ENCODE measurements around the gene SMAD3. TPM values are rescaled to one million over a fixed set of nuclear protein-coding genes. Genes with fewer than 3 reads are reported as not detected.

SMAD3 gene
- total and polyA plus RNA-seq, 4 donors = 4.0 to 12.2 (median 5.5) TPM

DNA sequence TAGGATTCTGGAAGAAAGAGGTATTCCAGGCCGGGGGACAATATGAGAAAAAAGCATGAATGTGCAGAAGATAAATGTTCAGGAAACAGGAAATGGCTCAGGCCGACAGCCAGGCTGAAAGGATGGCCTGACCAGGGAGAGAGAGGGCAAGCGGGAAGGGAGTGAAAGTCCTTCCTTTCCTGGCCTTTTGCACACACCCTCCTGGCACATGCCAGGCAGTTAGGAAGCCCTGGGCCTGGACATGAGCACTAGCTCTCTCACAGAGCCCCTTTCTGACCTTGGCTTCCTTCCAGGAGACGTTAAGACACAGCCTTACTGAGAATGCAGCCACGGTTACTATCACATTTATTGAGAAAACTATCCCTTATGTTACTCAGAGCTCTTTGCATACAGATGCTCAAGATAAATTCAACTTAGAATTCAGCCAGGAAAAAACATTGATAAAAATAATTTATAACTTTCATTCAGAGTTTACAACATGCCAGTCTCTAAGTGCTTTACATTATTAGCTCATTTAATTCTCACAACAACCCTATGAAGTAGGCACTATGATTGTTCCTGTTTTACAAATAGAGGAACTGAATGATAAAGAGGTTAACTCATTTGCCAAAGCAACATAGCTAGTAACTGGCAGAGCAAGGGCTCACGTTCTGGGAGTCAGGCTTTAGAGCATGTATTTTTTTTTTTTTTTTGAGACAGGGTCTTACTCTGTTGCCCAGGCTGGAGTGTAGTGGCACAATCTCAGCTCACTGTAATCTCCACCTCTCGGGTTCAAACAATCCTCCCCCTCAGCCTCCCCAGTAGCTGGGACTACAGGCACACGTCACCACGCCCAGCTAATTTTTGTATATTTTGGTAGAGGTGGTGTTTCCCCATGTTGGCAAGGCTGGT is 39.4 kb upstream of the SMAD3 start (continued):
- TF ChIP-seq, protein P1, sequence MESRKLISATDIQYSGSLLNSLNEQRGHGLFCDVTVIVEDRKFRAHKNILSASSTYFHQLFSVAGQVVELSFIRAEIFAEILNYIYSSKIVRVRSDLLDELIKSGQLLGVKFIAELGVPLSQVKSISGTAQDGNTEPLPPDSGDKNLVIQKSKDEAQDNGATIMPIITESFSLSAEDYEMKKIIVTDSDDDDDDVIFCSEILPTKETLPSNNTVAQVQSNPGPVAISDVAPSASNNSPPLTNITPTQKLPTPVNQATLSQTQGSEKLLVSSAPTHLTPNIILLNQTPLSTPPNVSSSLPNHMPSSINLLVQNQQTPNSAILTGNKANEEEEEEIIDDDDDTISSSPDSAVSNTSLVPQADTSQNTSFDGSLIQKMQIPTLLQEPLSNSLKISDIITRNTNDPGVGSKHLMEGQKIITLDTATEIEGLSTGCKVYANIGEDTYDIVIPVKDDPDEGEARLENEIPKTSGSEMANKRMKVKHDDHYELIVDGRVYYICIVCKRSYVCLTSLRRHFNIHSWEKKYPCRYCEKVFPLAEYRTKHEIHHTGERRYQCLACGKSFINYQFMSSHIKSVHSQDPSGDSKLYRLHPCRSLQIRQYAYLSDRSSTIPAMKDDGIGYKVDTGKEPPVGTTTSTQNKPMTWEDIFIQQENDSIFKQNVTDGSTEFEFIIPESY (IDR thresholded peaks at IDR 0.05) = peak; percentile 24
- peak; percentile 82 for TF ChIP-seq NR2F2 (IDR thresholded peaks at IDR 0.05)
- TF ChIP-seq, protein P2, sequence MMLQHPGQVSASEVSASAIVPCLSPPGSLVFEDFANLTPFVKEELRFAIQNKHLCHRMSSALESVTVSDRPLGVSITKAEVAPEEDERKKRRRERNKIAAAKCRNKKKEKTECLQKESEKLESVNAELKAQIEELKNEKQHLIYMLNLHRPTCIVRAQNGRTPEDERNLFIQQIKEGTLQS (IDR thresholded peaks at IDR 0.05) = no peak
- TF ChIP-seq RXRA (IDR thresholded peaks at IDR 0.05) = peak; percentile 48 to 78
- TF ChIP-seq FOXA2 (IDR thresholded peaks at IDR 0.05) = no peak
- no peak for TF ChIP-seq CTCF (IDR thresholded peaks at IDR 0.05; ENCODE audit: low read depth, low read length, missing input control)

GRCh38 chr15:67026610-67026967 is 38.8 kb upstream of the SMAD3 start:
- peak overlapping the region; percentile 83 to 92 for H3K27ac ChIP-seq (ENCODE audit: low read depth in 1 of 2, low read length in 2 of 2)
- H3K27me3 ChIP-seq (ENCODE audit: control insufficient read depth in 4 of 4, insufficient read depth in 4 of 4, low read length in 3 of 4) = no peaks in the 10 kb centered on the region
- TF ChIP-seq, protein P2 (IDR thresholded peaks at IDR 0.05) = no peak
- TF ChIP-seq, protein P1 (IDR thresholded peaks at IDR 0.05) = no peak
- TF ChIP-seq HNF4A (conservative IDR thresholded peaks at IDR 0.05) = no peak
- no peak for TF ChIP-seq YY1 (IDR thresholded peaks at IDR 0.05)
- TF ChIP-seq RXRA (IDR thresholded peaks at IDR 0.05) = peak in 1 of 2 donors; percentile 5
- no peak for TF ChIP-seq FOXA1 (IDR thresholded peaks at IDR 0.05)
- TF ChIP-seq JUND (IDR thresholded peaks at IDR 0.05) = no peak
- TF ChIP-seq, protein P3, sequence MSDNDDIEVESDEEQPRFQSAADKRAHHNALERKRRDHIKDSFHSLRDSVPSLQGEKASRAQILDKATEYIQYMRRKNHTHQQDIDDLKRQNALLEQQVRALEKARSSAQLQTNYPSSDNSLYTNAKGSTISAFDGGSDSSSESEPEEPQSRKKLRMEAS (IDR thresholded peaks at IDR 0.05) = peak; percentile 15
- TF ChIP-seq REST (IDR thresholded peaks at IDR 0.05) = no peak
- TF ChIP-seq FOXA2 (IDR thresholded peaks at IDR 0.05) = no peak
- TF ChIP-seq RAD21 (IDR thresholded peaks at IDR 0.05) = no peak
- no peak for TF ChIP-seq TAF1 (conservative IDR thresholded peaks at IDR 0.05)
- TF ChIP-seq EGR1 (IDR thresholded peaks at IDR 0.05; ENCODE audit: low read depth in 2 of 2) = no peak
- TF ChIP-seq GABPA (IDR thresholded peaks at IDR 0.05 in 1 of 2, conservative IDR thresholded peaks at IDR 0.05 in 1 of 2) = no peak
- TF ChIP-seq SP1 (IDR thresholded peaks at IDR 0.05) = no peak
- TF ChIP-seq CTCF (IDR thresholded peaks at IDR 0.05; ENCODE audit: low read depth, low read length, missing input control) = no peak
- H3K9me3 ChIP-seq (ENCODE audit: control insufficient read depth in 4 of 4, low read length in 3 of 4) = no peaks in the 10 kb centered on the region
- no peak overlapping the region for H3K4me3 ChIP-seq (ENCODE audit: low read depth in 1 of 3, low read length in 3 of 3)
- peaks cover 0 to 3% (median 0%) of the 10 kb centered on the region in 4 donors for H3K36me3 ChIP-seq (ENCODE audit: control insufficient read depth in 4 of 4, insufficient read depth in 3 of 4, low read depth in 1 of 4, low read length in 3 of 4)
- WGBS = 59% methylated on average over 4 of the region's 4 CpGs
- H3K4me1 ChIP-seq (ENCODE audit: control insufficient read depth in 4 of 4, insufficient read depth in 4 of 4, low read length in 3 of 4) = peaks cover 18 to 35% (median 31%) of the 10 kb centered on the region in 4 donors
- H3K9ac ChIP-seq (ENCODE audit: low read depth in 1 of 2, low read length in 2 of 2) = no peak overlapping the region
- no peak for DNase-seq (ENCODE audit: low spot score)

Measured in liver (tissue), 9 donors.